DMS 273 (cell line): ENCODE results near the gene FOXP1.

ENCODE experiments used
- DNase-seq: peaks from one replicate; lab custom pipeline; 2025; ENCODE audit not compliant: unreplicated experiment; lab: John Stamatoyannopoulos, UW

FOXP1 gene

DNA sequence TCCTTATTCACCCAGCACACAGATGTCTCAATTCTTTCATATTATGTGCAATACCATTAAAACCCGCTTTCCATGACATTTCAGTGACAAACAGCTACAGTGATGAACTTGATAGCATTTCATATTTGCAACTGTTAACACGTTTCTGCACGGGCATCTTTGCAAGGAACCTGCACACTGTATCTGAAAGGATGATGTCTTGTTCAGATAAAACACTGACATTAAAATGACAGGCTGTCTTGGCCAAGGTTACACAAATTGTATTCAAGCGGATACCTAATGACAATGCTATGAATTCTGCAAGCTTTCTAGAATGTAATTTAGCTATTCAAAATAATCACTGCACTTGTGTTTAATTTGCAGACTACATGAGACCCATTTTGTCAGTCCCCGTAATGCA, 529.2 kb downstream of the FOXP1 start:
- no peak for DNase-seq

DNA sequence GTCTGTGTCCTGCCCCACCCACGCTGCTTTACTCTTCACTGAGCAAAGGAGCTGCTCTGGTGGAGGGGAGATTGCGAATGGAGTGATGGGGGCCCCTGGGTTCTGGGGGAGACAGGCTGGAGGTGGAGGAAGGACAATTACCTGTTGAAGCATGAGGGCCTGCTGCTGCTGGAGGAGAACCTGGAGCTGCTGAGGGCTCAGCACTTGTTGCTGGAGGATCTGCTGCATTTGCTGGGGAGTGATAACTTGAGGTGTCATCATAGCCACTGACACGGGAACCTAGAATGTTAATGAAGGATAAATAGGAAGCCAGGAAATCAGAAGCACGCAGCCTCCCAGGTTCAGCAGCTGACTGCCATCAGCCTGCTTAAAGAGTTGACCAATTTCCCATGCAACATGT, 530.0 kb downstream of the FOXP1 start:
- DNase-seq: no peak

DNA sequence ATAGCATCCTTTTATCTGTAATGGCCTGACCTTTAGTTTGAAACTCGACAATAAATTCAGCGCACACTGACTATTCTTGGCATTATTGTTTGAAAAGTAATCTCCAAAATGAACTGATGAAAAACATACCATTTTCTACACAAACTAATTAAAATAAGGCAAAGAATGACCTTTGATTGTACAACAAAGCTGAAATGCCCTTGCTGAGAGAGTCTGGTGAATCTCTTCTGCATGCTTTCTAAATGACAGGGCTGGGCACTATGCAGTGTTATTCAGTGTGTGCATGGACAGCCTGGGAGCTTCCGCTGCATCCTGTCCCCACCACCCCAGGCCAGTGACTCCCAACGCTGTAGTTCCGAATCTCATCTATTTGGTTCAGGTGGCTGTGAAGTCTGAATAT, 530.8 kb downstream of the FOXP1 start:
- no peak for DNase-seq

- no peak for DNase-seq
Measured at GRCh38 chr3:71051893-71052687, 531.4 kb downstream of the FOXP1 start.

DNA sequence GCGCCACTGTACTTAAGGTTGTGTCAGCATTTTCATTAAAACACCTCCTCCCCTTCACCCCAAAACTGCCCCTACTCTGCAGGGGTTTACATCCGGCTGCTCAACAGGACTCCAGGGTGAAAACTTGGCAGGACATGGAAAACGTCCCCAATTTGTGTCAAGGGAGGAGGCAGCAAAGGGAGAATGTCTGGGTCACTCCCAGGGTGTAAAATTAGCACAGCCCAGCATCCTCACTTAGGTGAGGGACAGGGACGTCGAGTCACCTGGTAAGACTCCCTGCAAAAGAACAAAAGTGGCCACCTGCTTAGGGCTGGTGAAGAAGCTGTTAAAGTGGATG, 532.3 kb downstream of the FOXP1 start:
- DNase-seq: no peak

- no peak for DNase-seq
Measured at GRCh38 chr3:71050538-71051258, 532.8 kb downstream of the FOXP1 start.

DNA sequence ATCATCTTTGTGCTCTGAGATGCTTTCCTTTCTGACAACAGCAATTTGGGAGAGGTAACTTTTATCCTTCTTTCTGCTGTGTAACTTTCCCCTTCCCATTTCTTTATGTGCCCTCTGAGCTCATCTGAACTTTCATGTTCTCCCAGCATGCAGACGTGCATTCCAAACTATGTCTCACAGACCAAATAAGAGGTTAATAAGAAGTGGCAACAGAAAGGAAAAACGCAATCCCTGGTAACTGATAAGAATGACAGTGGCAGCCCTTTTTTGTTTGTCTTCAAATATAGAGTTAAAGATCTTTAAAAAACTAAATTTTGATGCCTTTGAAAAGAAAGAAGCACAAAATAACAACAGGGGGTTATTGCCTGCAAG, 533.4 kb downstream of the FOXP1 start:
- DNase-seq: no peak

DNA sequence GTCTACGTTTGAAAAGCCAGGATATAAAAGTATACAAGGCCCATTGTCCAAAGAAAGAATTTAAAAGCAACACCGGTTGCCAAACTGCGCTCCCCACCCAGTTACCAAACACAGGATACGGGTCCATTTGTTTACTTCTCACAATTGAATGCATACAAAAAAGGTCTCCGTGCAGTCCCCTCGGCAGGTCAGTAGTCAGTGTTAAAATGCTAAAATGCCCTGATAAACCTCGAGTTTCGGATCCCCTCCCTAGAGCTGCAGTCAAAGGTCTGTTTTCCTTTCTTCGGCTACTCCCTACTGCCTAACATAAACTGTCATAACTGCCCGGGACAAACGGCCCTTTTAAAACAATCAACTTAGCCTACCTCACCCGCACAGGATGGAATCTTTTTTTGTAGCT, 534.6 kb downstream of the FOXP1 start:
- no peak for DNase-seq

DNA sequence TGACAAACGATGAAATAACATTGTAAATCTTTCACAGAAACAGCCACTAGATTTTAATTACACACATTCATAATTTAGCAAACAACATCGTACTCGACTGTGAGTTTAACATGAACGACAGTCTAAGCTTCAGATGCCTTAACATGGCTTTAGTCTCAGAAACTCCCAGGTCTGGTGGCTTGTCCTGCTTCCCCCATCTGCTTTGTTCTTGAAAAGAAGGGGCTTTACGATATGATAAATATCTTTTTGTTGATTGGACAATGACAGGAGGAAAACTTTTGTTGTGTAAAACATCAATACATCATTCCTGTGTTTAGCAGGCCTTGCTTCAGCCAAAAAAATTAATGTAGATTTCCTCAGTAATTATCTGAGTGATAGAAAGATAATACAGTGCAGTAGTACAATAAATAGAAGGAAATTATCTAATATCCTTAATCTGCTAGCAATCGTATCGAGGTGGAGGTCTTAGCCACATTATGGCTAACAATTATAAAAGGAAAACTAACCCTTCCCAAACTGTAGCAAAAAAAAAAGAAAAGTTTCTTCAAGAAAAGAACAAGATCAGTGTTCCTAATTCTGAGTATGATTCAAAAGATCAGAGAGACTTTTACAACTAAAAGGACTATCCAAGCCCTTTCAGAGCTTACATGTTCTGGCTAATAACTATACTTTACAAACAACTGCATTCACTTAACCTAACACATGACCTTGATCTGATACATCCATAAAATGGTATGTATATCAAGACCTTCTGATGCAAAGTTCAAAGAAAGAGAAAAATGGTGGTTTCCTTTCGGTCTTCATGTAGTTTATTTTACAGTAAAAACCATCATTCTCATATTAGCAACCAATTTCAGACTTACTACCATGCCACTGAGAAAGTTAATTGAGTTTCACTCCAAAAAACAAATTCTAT, 535.7 kb downstream of the FOXP1 start:
- DNase-seq: no peak

DNA sequence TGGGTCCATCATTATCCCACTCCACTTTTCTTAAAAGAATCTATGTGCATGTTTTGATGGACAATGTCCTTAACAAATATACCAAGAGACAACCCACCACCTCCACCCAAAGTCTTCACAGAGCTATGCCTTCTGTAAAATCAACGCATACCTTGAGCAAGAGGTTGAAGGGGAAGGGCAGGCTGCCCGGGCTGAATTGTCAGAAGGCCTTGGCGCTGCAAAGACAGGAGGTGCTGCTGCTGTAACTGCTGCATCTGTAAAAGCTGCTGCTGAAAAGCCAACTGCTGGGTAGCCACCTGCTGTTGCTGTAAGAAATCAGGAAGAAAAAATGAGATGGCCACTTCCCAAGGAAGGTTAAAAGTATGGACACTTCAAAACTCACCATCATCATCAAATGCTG, 536.7 kb downstream of the FOXP1 start:
- DNase-seq: no peak

DNA sequence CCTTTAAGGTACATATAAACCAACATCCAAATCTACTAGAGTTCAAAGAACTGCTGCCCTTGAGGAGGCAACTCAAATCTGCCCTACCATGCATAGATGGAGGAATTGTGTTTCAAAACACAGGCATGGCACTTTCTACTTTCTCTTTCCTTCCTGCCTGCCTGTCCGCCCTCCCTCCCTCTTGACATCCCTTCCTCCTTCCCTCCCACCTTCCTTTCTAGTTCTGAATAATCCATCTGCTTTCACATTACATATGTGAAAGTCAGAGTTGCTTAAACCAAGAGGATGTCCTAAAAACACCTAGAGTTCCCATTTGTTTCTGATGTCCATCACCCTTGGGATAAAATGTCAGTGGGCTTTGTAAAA, 537.6 kb downstream of the FOXP1 start:
- DNase-seq: no peak

DNA sequence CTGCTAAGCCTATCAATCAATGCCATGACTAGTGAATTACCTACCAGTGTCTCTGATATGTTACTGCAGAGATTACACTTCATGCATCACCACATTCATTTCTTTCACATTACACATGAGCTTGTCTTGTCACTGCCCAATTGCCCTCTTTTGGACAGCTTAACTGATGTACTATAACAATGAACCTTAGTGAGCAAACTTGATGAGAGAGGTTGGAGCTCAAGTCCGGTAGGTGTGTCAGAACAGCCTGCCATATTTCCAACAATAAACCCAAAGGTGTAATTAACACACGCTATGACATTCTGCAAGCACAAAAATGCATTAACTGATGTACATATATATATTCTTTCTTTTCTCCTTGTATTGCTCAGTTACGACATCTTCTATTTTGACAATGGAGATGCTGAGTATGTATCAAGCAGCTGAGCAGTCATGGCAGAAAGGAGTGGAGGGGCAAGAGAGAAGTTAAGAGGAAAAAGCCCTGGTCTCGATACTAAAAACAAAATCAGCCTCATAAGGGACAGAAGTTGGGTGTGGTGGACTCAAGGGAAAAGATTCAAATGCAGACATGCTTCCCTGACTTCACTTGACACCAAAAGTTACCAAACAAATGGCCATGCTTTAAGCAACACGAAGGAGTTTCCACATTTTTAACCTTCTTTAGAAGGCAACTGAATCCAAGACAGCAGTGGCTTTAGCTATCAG, 538.2 kb downstream of the FOXP1 start:
- DNase-seq: no peak

- DNase-seq: no peak
Measured at GRCh38 chr3:71042759-71043158, 540.8 kb downstream of the FOXP1 start.

- no peak for DNase-seq
Measured at GRCh38 chr3:71041371-71041770, 542.2 kb downstream of the FOXP1 start.

- DNase-seq: no peak
Measured at GRCh38 chr3:71039332-71039731, 544.2 kb downstream of the FOXP1 start.

- DNase-seq: no peak
Measured at GRCh38 chr3:71037775-71038174, 545.8 kb downstream of the FOXP1 start.

- no peak for DNase-seq
Measured at GRCh38 chr3:71035886-71036285, 547.6 kb downstream of the FOXP1 start.

GRCh38 chr3:71035314-71035713, 548.2 kb downstream of the FOXP1 start:
- DNase-seq: no peak

GRCh38 chr3:71033681-71034220, 549.8 kb downstream of the FOXP1 start:
- DNase-seq: no peak

GRCh38 chr3:71031914-71032521, 551.5 kb downstream of the FOXP1 start:
- no peak for DNase-seq

GRCh38 chr3:71031181-71031580, 552.3 kb downstream of the FOXP1 start:
- no peak for DNase-seq
